H1 (cell line): Measurements from ENCODE around the gene ADCY7. TPM values are rescaled to one million over a fixed set of nuclear protein-coding genes. Genes with fewer than 3 reads are reported as not detected.

Experiments
- CTCF ChIA-PET: fragments of 300-600 bp; sonication (Branson Sonifier 250); formaldehyde crosslinking; loops from one replicate; lab custom pipeline; 2021; ENCODE audit not compliant: partially characterized antibody; lab: Charles Lee
- POLR2A ChIA-PET: fragments of 300-600 bp; sonication (Branson Sonifier 250); formaldehyde crosslinking; loops from one replicate; lab custom pipeline; 2021; ENCODE audit warnings: inconsistent platforms; ENCODE audit not compliant: partially characterized antibody; lab: Charles Lee
- DNase-seq, 2 experiments: peaks; one replicate each; pipeline versions ENCODE4 v3.0.0 to v3.0.0-alpha.2; 2010 to 2022; ENCODE audit warnings: low spot score in 2 of 2, low read depth in 1 of 2, mixed read lengths in 1 of 2
- FAIRE-seq: peaks from 2 replicates; lab custom pipeline; 2011; peaks lifted over from hg19 to GRCh38; lab: Jason Lieb, UNC
- H2AFZ ChIP-seq: 2 replicates; pipeline ENCODE4 v1.8.1; 2012; ENCODE audit warnings: low read length, inconsistent platforms
- H2AK5ac ChIP-seq: 2 replicates; pipeline ENCODE4 v1.6.1; 2013; ENCODE audit warnings: low read depth, low read length
- H2BK120ac ChIP-seq: replicated peaks from 2 replicates; pipeline ENCODE3; 2013; ENCODE audit warnings: low read depth, low read length, inconsistent platforms
- H2BK12ac ChIP-seq: 2 replicates; pipeline ENCODE4 v1.6.1; 2013; ENCODE audit warnings: low read depth, low read length
- H2BK15ac ChIP-seq: 2 replicates; pipeline ENCODE4 v1.6.1; 2013; ENCODE audit warnings: low read length
- H2BK20ac ChIP-seq: 2 replicates; pipeline ENCODE4 v1.6.1; 2013; ENCODE audit warnings: low read length
- H2BK5ac ChIP-seq: 2 replicates; pipeline ENCODE4 v1.6.1; 2013; ENCODE audit warnings: low read depth, low read length
- H3K14ac ChIP-seq: 2 replicates; pipeline ENCODE4 v1.6.1; 2013; ENCODE audit warnings: inconsistent platforms; ENCODE audit not compliant: insufficient read length
- H3K18ac ChIP-seq: 2 replicates; pipeline ENCODE4 v1.6.1; 2013; ENCODE audit warnings: low read length; ENCODE audit errors: extremely low read depth
- H3K23ac ChIP-seq: 2 replicates; pipeline ENCODE4 v1.6.1; 2013; ENCODE audit warnings: inconsistent platforms; ENCODE audit not compliant: insufficient read length
- H3K23me2 ChIP-seq: 2 replicates; pipeline ENCODE4 v1.6.1; 2013; ENCODE audit warnings: low read depth, low read length
- H3K27ac ChIP-seq: 2 replicates; pipeline ENCODE4 v1.6.1; 2011; ENCODE audit warnings: low read depth, low read length, inconsistent platforms
- H3K27me3 ChIP-seq, 4 experiments: replicated peaks in 1 of 4; 1 replicate in 1 of 4; 2 replicates in 3 of 4; pipeline versions ENCODE4 v1.6.1 to v1.8.1; 2011 to 2013; ENCODE audit warnings: low read length in 3 of 4, mild to moderate bottlenecking in 3 of 4, inconsistent platforms in 2 of 4, mixed read lengths in 2 of 4, moderate library complexity in 1 of 4; ENCODE audit not compliant: control insufficient read depth in 3 of 4, insufficient read depth in 3 of 4; ENCODE audit errors: extremely low read depth in 1 of 4
- H3K36me3 ChIP-seq, 4 experiments: 2 replicates each; pipeline versions ENCODE4 v1.6.1 to v1.8.1; 2011 to 2013; ENCODE audit warnings: mild to moderate bottlenecking in 4 of 4, low read length in 3 of 4, moderate library complexity in 2 of 4, control low read depth in 1 of 4, inconsistent platforms in 1 of 4; ENCODE audit not compliant: insufficient read depth in 4 of 4, control insufficient read depth in 2 of 4
- H3K4ac ChIP-seq: replicated peaks from 2 replicates; pipeline ENCODE3; 2013; ENCODE audit warnings: low read length, low read depth, mixed read lengths, inconsistent platforms; ENCODE audit not compliant: insufficient read length
- H3K4me1 ChIP-seq, 4 experiments: replicated peaks in 1 of 4; 1 replicate in 1 of 4; 2 replicates in 3 of 4; pipeline versions ENCODE4 v1.6.1 to v1.8.1; 2011 to 2013; ENCODE audit warnings: low read length in 3 of 4, inconsistent platforms in 2 of 4, mixed read lengths in 1 of 4; ENCODE audit not compliant: insufficient read depth in 4 of 4, control insufficient read depth in 3 of 4
- H3K4me2 ChIP-seq, 2 experiments: 2 replicates each; pipeline versions ENCODE4 v1.6.1 to v1.8.1; 2011 to 2013; ENCODE audit warnings: low read depth in 2 of 2, low read length in 2 of 2, control low read depth in 1 of 2, inconsistent platforms in 1 of 2, mild to moderate bottlenecking in 1 of 2; ENCODE audit not compliant: insufficient read depth in 1 of 2
- H3K4me3 ChIP-seq, 4 experiments: fragments of 200-600, 300-600 bp in 1 of 4; sonication (generic), shearing (Covaris generic), sonication (Bioruptor Twin) in 1 of 4; 2 replicates each; pipeline versions ENCODE4 v1.5.1 to v1.8.1; 2011 to 2016; ENCODE audit warnings: low read length in 4 of 4, low read depth in 3 of 4, control low read depth in 2 of 4, inconsistent platforms in 2 of 4, mild to moderate bottlenecking in 2 of 4, mixed read lengths in 1 of 4, moderate library complexity in 1 of 4; ENCODE audit not compliant: insufficient read depth in 2 of 4; ENCODE audit errors: extremely low read depth in 1 of 4
- H3K56ac ChIP-seq: replicated peaks from 2 replicates; pipeline ENCODE3; 2013; ENCODE audit warnings: low read depth, mild to moderate bottlenecking, mixed read lengths, low read length, inconsistent platforms; ENCODE audit not compliant: insufficient read length
- H3K79me1 ChIP-seq: 2 replicates; pipeline ENCODE4 v1.6.1; 2013; ENCODE audit warnings: low read depth, low read length, control low read depth
- H3K79me2 ChIP-seq, 2 experiments: 2 replicates each; pipeline versions ENCODE4 v1.6.1 to v1.8.1; 2012 to 2013; ENCODE audit warnings: low read length in 2 of 2, mild to moderate bottlenecking in 2 of 2, inconsistent platforms in 1 of 2; ENCODE audit not compliant: insufficient read depth in 2 of 2, control insufficient read depth in 1 of 2
- H3K9ac ChIP-seq, 4 experiments: replicated peaks in 1 of 4; 1 replicate in 1 of 4; 2 replicates in 3 of 4; pipeline versions ENCODE4 v1.6.1 to v1.8.1; 2011 to 2013; ENCODE audit warnings: low read depth in 3 of 4, low read length in 3 of 4, control low read depth in 2 of 4, mild to moderate bottlenecking in 2 of 4, moderate library complexity in 2 of 4, inconsistent platforms in 1 of 4; ENCODE audit errors: extremely low read depth in 1 of 4
- H3K9me3 ChIP-seq, 2 experiments: 2 replicates each; pipeline versions ENCODE4 v1.6.1 to v1.8.1; 2012 to 2013; ENCODE audit warnings: mild to moderate bottlenecking in 2 of 2, moderate library complexity in 2 of 2, control low read depth in 1 of 2, inconsistent platforms in 1 of 2, low read depth in 1 of 2, low read length in 1 of 2, mixed read lengths in 1 of 2; ENCODE audit not compliant: insufficient read depth in 2 of 2
- H4K20me1 ChIP-seq, 2 experiments: replicated peaks in 1 of 2; 2 replicates each; pipeline versions ENCODE3 to v1.8.1; 2011 to 2013; ENCODE audit warnings: inconsistent platforms in 2 of 2, low read length in 2 of 2, mild to moderate bottlenecking in 1 of 2; ENCODE audit not compliant: insufficient read depth in 2 of 2, control insufficient read depth in 1 of 2
- H4K5ac ChIP-seq: 2 replicates; pipeline ENCODE4 v1.6.1; 2013; ENCODE audit warnings: low read length, low read depth, mixed read lengths, inconsistent platforms; ENCODE audit not compliant: insufficient read length
- H4K8ac ChIP-seq: 2 replicates; pipeline ENCODE4 v1.8.0; 2013; ENCODE audit warnings: mild to moderate bottlenecking, moderate library complexity, low read length, inconsistent platforms; ENCODE audit not compliant: insufficient read depth; ENCODE audit errors: extremely low read depth
- H4K91ac ChIP-seq: replicated peaks from 2 replicates; pipeline ENCODE3; 2013; ENCODE audit warnings: low read length, mixed read lengths, inconsistent platforms; ENCODE audit not compliant: insufficient read length
- ATF2 ChIP-seq: IDR thresholded peaks from 2 replicates; pipeline ENCODE4 v1.6.1; 2012; ENCODE audit warnings: low read length, inconsistent platforms
- ATF3 ChIP-seq: IDR thresholded peaks from 2 replicates; pipeline ENCODE4 v1.6.1; 2011; ENCODE audit warnings: low read depth, mild to moderate bottlenecking, low read length; ENCODE audit not compliant: insufficient read depth
- CTBP2 ChIP-seq: IDR thresholded peaks from 2 replicates; pipeline ENCODE4 v1.7.0; 2011; ENCODE audit warnings: borderline replicate concordance, mild to moderate bottlenecking, moderate library complexity, mixed read lengths, low read length; ENCODE audit not compliant: insufficient read depth, insufficient read length
- JUN ChIP-seq: IDR thresholded peaks from 2 replicates; pipeline ENCODE4 v1.6.1; 2011; ENCODE audit warnings: low read depth, mild to moderate bottlenecking, improper control_type of control experiment, low read length
- PHF8 ChIP-seq: fragments of 200-600 bp; sonication (generic); conservative IDR thresholded peaks from 2 replicates; pipeline ENCODE4 v1.7.1; 2012; ENCODE audit warnings: low read depth, mild to moderate bottlenecking, inconsistent platforms, low read length, moderate library complexity
- RFX5 ChIP-seq: IDR thresholded peaks from 2 replicates; pipeline ENCODE4 v1.6.1; 2011; ENCODE audit warnings: low read depth, low read length, improper control_type of control experiment, borderline replicate concordance
- TCF12 ChIP-seq: IDR thresholded peaks from 2 replicates; pipeline ENCODE4 v1.6.1; 2011; ENCODE audit warnings: low read depth, mild to moderate bottlenecking, low read length
- WGBS, 2 experiments: shearing (Covaris generic) in 1 of 2; methylation state at CpG; one replicate each; pipeline versions ENCODE4 v1.1.6 to v1.1.7; 2013 to 2015; ENCODE audit warnings: low lambda C conversion rate in 2 of 2, mixed read lengths in 2 of 2, inconsistent platforms in 1 of 2, low coverage in 1 of 2, missing lambda C conversion rate in 1 of 2; ENCODE audit not compliant: insufficient replicate concordance in 2 of 2, insufficient coverage in 1 of 2, insufficient read length in 1 of 2; ENCODE audit errors: extremely low coverage in 1 of 2, missing lambda C conversion rate in 1 of 2; 5-methylcytosine and 5-hydroxymethylcytosine counted together
- polyA plus RNA-seq, 7 experiments: library from polyadenylated mRNA; depleted of rRNA in 3 of 7; stranded (reverse) in 5 of 7; unstranded in 2 of 7; fragments of >200 nt in 5 of 7; fragments of 200-250 nt in 2 of 7; gene quantifications; 1 replicate in 5 of 7; 2 replicates in 1 of 7; 4 replicates in 1 of 7; pipeline versions ENCODE4 v1.2.1 to v1.2.3, GENCODE V29; 2011 to 2013; ENCODE audit warnings: missing spikeins in 2 of 7, mixed read lengths in 2 of 7
- total RNA-seq: library from RNA; stranded (reverse); fragmentation: NEBNext Ultra II Directional; extraction: Animal tissue kit (Norgen Biotek cat#: 25700); gene quantifications from 2 replicates; pipeline ENCODE4 v1.2.1, GENCODE V29; 2021

The ADCY7 gene
- total and polyA plus RNA-seq, 2 of the 8 experiments (the other 6 are each of a cell fraction or from before 2014, with no cell fraction given) = 2.4 to 5.1 TPM

- TF ChIP-seq ATF2 (no peak), TCF12 (no peak), ATF3 (no peak), JUN (no peak), PHF8 (no peak), RFX5 (no peak), CTBP2 (no peak)
- no peak overlapping the region for H2BK20ac ChIP-seq
- no peak overlapping the region for H3K27ac ChIP-seq
- H2AK5ac ChIP-seq = no peak overlapping the region
- ChIA-PET CTCF (interaction anchor here (0.6 to 1.6 kb wide), 4 partner anchors 11 to 625 kb away, joined by 3 to 7 read pairs (median 3); no protein-coding TSS in a partner anchor), POLR2A (interaction anchor here (1.5 kb wide), 1 partner anchor 46 kb away, joined by 5 read pairs; no protein-coding TSS in a partner anchor)
- H4K20me1 ChIP-seq = no peaks in the 10 kb centered on the region
- H3K9ac ChIP-seq = no peak overlapping the region
- H2BK120ac ChIP-seq = no peak overlapping the region
- H4K5ac ChIP-seq = no peak overlapping the region
- WGBS, 2 experiments = 85% methylated on average over 12 of the region's 16 CpGs; no CpG with 5 or more reads in 1 of the 2 experiments
- no peak overlapping the region for H4K91ac ChIP-seq
- no peak overlapping the region for H3K14ac ChIP-seq
- H3K36me3 ChIP-seq = no peaks in the 10 kb centered on the region
- H2BK15ac ChIP-seq = no peak overlapping the region
- FAIRE-seq (no peak), DNase-seq (peak in 1 of 2 experiments; percentile 41)
- peak overlapping the region; percentile 53; the same call in 1 of the 2 replicates for H4K8ac ChIP-seq
- H2BK12ac ChIP-seq = no peak overlapping the region
- no peak overlapping the region for H3K4me2 ChIP-seq
- H3K23me2 ChIP-seq = no peaks in the 10 kb centered on the region
- H3K4me3 ChIP-seq = no peak overlapping the region
- no peaks in the 10 kb centered on the region for H3K79me2 ChIP-seq
- H2BK5ac ChIP-seq = no peak overlapping the region
- H3K56ac ChIP-seq = no peak overlapping the region
- no peaks in the 10 kb centered on the region for H3K27me3 ChIP-seq
- no peak overlapping the region for H3K23ac ChIP-seq
- peaks cover 0 to 15% (median 10%) of the 10 kb centered on the region in 4 experiments; a peak in 6 of 7 replicates for H3K4me1 ChIP-seq
- H3K79me1 ChIP-seq = no peaks in the 10 kb centered on the region; the same call in 1 of the 2 replicates
- no peak overlapping the region for H2AFZ ChIP-seq
- no peaks in the 10 kb centered on the region for H3K9me3 ChIP-seq
- no peak overlapping the region for H3K4ac ChIP-seq
- no peak overlapping the region for H3K18ac ChIP-seq
These were observed 3.1 kb upstream of the ADCY7 start for GRCh38 chr16:50263060-50263909.
